Left ventricle myocardium inferior (tissue), 1 donor: ENCODE results near the gene OR8D1. TPM values are rescaled to one million over a fixed set of nuclear protein-coding genes. Genes with fewer than 3 reads are reported as not detected.

ENCODE experiments used
- DNase-seq: peaks from one replicate; pipeline ENCODE4 v3.0.0-alpha.2; 2020
- H3K27ac ChIP-seq: fragments of 200-600 bp; replicated peaks from 2 replicates; pipeline ENCODE4 v1.8.0; 2021
- H3K27me3 ChIP-seq: fragments of 200-600 bp; 2 replicates; pipeline ENCODE4 v1.8.0; 2021; ENCODE audit warnings: low read depth
- H3K36me3 ChIP-seq: fragments of 200-600 bp; 2 replicates; pipeline ENCODE4 v1.8.0; 2021
- H3K4me1 ChIP-seq: fragments of 200-600 bp; 2 replicates; pipeline ENCODE4 v1.8.0; 2021
- H3K4me3 ChIP-seq: fragments of 200-600 bp; 2 replicates; pipeline ENCODE4 v1.8.0; 2021; ENCODE audit warnings: mild to moderate bottlenecking, moderate library complexity
- H3K9me3 ChIP-seq: fragments of 200-600 bp; replicated peaks from 2 replicates; pipeline ENCODE4 v1.8.0; 2021
- CTCF ChIP-seq: fragments of 200-600 bp; IDR thresholded peaks from 2 replicates; pipeline ENCODE4 v1.8.0; 2021; ENCODE audit warnings: antibody characterized with exemption, mild to moderate bottlenecking, borderline replicate concordance
- intact Hi-C: fragments of 100-400 bp; cut with micrococcal nuclease; formaldehyde crosslinking; loops from one replicate; pipeline ENCODE4 v1.11.0; 2022
- total RNA-seq: library from RNA; stranded (reverse); fragmentation: NEBNext Ultra II Directional; extraction: Animal tissue kit (Norgen Biotek cat#: 25700); gene quantifications from one replicate; pipeline ENCODE4 v1.2.1, GENCODE V29; 2021
- donor health status: DM: no; HTN: yes; CAD: no; lungs with severe emphysema.

The OR8D1 gene
- total RNA-seq, 1 donor from 2014 or later, result not detected

GRCh38 chr11:124339396-124340141 lies 25.8 kb upstream of the OR8D1 start:
- no peak for DNase-seq
- H3K4me1 ChIP-seq, result no peaks in the 10 kb centered on the region
- H3K9me3 ChIP-seq, result peaks cover 4% of the 10 kb centered on the region
- H3K27ac ChIP-seq, result no peak overlapping the region
- no peak for TF ChIP-seq CTCF
- intact Hi-C loops, result no loop called here
- H3K4me3 ChIP-seq, result no peak overlapping the region
- no peaks in the 10 kb centered on the region for H3K27me3 ChIP-seq
- H3K36me3 ChIP-seq, result no peaks in the 10 kb centered on the region

- no peak overlapping the region for H3K4me3 ChIP-seq
- H3K9me3 ChIP-seq, result peaks cover 4% of the 10 kb centered on the region
- no peak for TF ChIP-seq CTCF
- peaks cover 3% of the 10 kb centered on the region for H3K27me3 ChIP-seq
- no peaks in the 10 kb centered on the region for H3K36me3 ChIP-seq
- H3K4me1 ChIP-seq, result no peaks in the 10 kb centered on the region
- H3K27ac ChIP-seq, result no peak overlapping the region
- intact Hi-C loops, result no loop called here
- no peak for DNase-seq
These were observed 18.1 kb upstream of the OR8D1 start for GRCh38 chr11:124331873-124332272.

- Histone ChIP-seq H3K9me3 (no peaks in the 10 kb centered on the region), H3K27ac (no peak overlapping the region), H3K4me1 (no peaks in the 10 kb centered on the region), H3K36me3 (no peaks in the 10 kb centered on the region), H3K27me3 (peaks cover 3% of the 10 kb centered on the region), H3K4me3 (no peak overlapping the region)
- TF ChIP-seq CTCF, result no peak
- DNase-seq, result no peak
- intact Hi-C loops, result no loop called here
These were observed 16.2 kb upstream of the OR8D1 start for GRCh38 chr11:124329787-124330478.

GRCh38 chr11:124327775-124328174 lies 14.0 kb upstream of the OR8D1 start:
- no peaks in the 10 kb centered on the region for H3K4me1 ChIP-seq
- intact Hi-C loops, result no loop called here
- H3K4me3 ChIP-seq, result no peak overlapping the region

GRCh38 chr11:124322356-124322755 lies 8.6 kb upstream of the OR8D1 start:
- no peak for DNase-seq
- no peak for TF ChIP-seq CTCF
- H3K4me3 ChIP-seq, result no peak overlapping the region
- peaks cover 16% of the 10 kb centered on the region for H3K27me3 ChIP-seq
- H3K9me3 ChIP-seq, result no peaks in the 10 kb centered on the region
- H3K36me3 ChIP-seq, result no peaks in the 10 kb centered on the region
- intact Hi-C loops, result no loop called here
- H3K4me1 ChIP-seq, result no peaks in the 10 kb centered on the region
- H3K27ac ChIP-seq, result no peak overlapping the region

More at GRCh38 chr11:124327775-124328174, 14.0 kb upstream of the OR8D1 start:
- TF ChIP-seq CTCF, result no peak
- DNase-seq, result no peak
- Histone ChIP-seq H3K27ac (no peak overlapping the region), H3K36me3 (no peaks in the 10 kb centered on the region), H3K27me3 (peaks cover under 1% of the 10 kb centered on the region), H3K9me3 (no peaks in the 10 kb centered on the region)
